GM23248 (cell line): Measurements from ENCODE around the gene EMC9.

Experiments used
- EZH2 ChIP-seq: fragments of 200-600 bp; sonication (generic); IDR thresholded peaks from 2 replicates; pipeline ENCODE4 v1.6.1; 2018; ENCODE audit warnings: antibody characterized with exemption, mild to moderate bottlenecking; ENCODE audit not compliant: insufficient read depth, poor library complexity, severe bottlenecking
- EZH2phosphoT487 ChIP-seq: fragments of 200-600 bp; sonication (generic); IDR thresholded peaks from 2 replicates; pipeline ENCODE4 v1.6.1; 2018; ENCODE audit warnings: antibody characterized with exemption, moderate library complexity, mild to moderate bottlenecking, low read depth; ENCODE audit not compliant: insufficient read depth

- TF ChIP-seq EZH2 (no peak), EZH2phosphoT487 (no peak)
Observed at GRCh38 chr14:24123424-24124417, 17.7 kb downstream of the EMC9 start.
